ENCODE measurements around the gene SCGB1A1.
A peak's percentile ranks its signal among the peaks of the same experiment; 100 is the strongest.

Gene SCGB1A1

GRCh38 chr11:62421996-62422395 is 3.2 kb downstream of the SCGB1A1 start:
- DNase-seq (ENCODE audit: low read depth, low spot score): no peak

- no peak for DNase-seq (ENCODE audit: low read depth, low spot score)
Observed at GRCh38 chr11:62423012-62423411, 4.2 kb downstream of the SCGB1A1 start.

- no peak for DNase-seq (ENCODE audit: low read depth, low spot score)
Observed at GRCh38 chr11:62427630-62428233, 8.9 kb downstream of the SCGB1A1 start.

- no peak for DNase-seq (ENCODE audit: low read depth, low spot score)
Observed at GRCh38 chr11:62428871-62429560, 10.2 kb downstream of the SCGB1A1 start.

GRCh38 chr11:62430425-62430824 is 11.6 kb downstream of the SCGB1A1 start:
- no peak for DNase-seq (ENCODE audit: low read depth, low spot score)

- DNase-seq (ENCODE audit: low read depth, low spot score): no peak
Observed at GRCh38 chr11:62431171-62431901, 12.5 kb downstream of the SCGB1A1 start.

- DNase-seq (ENCODE audit: low read depth, low spot score): no peak
Observed at GRCh38 chr11:62432695-62433094, 13.9 kb downstream of the SCGB1A1 start.

- no peak for DNase-seq (ENCODE audit: low read depth, low spot score)
Observed at GRCh38 chr11:62433141-62433903, 14.5 kb downstream of the SCGB1A1 start.

GRCh38 chr11:62433904-62434276 is 15.1 kb downstream of the SCGB1A1 start:
- DNase-seq (ENCODE audit: low read depth, low spot score): no peak

GRCh38 chr11:62435846-62436660 is 17.2 kb downstream of the SCGB1A1 start:
- no peak for DNase-seq (ENCODE audit: low read depth, low spot score)

- DNase-seq (ENCODE audit: low read depth, low spot score): no peak
Observed at GRCh38 chr11:62437616-62438015, 18.8 kb downstream of the SCGB1A1 start.

GRCh38 chr11:62438641-62439040 is 19.8 kb downstream of the SCGB1A1 start:
- no peak for DNase-seq (ENCODE audit: low read depth, low spot score)

- DNase-seq (ENCODE audit: low read depth, low spot score): no peak
Observed at GRCh38 chr11:62439785-62440602, 21.2 kb downstream of the SCGB1A1 start.

GRCh38 chr11:62443390-62444235 is 24.8 kb downstream of the SCGB1A1 start:
- no peak for DNase-seq (ENCODE audit: low read depth, low spot score)

GRCh38 chr11:62444236-62444833 is 25.5 kb downstream of the SCGB1A1 start:
- DNase-seq (ENCODE audit: low read depth, low spot score): peak; percentile 82

- no peak for DNase-seq (ENCODE audit: low read depth, low spot score)
Observed at GRCh38 chr11:62444835-62445234, 26.0 kb downstream of the SCGB1A1 start.

- DNase-seq (ENCODE audit: low read depth, low spot score): no peak
Observed at GRCh38 chr11:62445314-62445740, 26.5 kb downstream of the SCGB1A1 start.

GRCh38 chr11:62446091-62446490 is 27.3 kb downstream of the SCGB1A1 start:
- no peak for DNase-seq (ENCODE audit: low read depth, low spot score)

GRCh38 chr11:62449451-62449851 is 30.6 kb downstream of the SCGB1A1 start:
- DNase-seq (ENCODE audit: low read depth, low spot score): no peak

Data from smooth muscle cell of the brain vasculature (primary cell).